Measurements from ENCODE around the gene MCRS1. TPM values are rescaled to one million over a fixed set of nuclear protein-coding genes. Genes with fewer than 3 reads are reported as not detected.

Gene MCRS1
- total RNA-seq, 1 donor from 2014 or later = 50.0 TPM

DNA sequence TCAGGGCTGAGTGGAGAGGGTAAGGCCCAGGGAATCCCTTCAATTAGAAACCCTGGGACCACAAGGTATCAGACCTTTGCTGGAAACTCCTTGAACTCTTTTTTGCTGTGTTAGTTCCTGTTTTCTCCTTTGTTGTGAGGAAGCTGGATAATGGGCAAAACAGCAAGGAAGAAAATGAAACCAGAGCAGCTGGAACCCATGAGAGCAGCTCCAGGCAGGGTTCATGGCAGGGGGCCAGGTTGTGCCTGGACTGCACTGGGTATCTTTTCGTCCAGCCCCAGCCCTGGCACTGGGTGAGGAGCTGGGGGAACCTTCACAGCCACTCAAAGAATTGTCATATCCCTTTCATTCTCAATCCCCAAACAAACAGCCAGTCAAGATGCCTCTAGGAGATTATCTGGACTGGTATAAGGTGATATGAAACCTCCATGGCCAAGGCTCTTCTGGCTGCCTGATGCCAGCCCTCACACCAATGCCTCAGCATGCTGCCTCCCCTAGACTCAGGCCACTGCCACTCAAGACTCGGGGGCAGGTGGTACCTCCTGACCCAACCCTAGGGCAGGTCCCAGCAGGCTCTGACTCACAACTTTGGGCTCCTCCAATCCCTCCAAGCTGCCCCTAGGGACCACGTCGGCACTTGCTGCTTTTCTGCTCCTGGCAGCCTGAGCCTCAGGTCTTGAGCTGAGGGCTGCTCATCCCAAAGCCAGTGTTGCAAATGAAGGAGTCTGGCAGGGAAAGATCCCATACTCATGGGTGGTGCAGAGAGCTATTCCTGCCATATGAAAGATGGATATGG, 21.0 kb upstream of the MCRS1 start:
- H3K4me1 ChIP-seq = no peaks in the 10 kb centered on the region
- H3K9me3 ChIP-seq = no peaks in the 10 kb centered on the region
- ATAC-seq = no peak
- no peak overlapping the region for H3K27ac ChIP-seq
- H3K4me3 ChIP-seq = no peak overlapping the region
- no peak for TF ChIP-seq CTCF (IDR thresholded peaks at IDR 0.05)
- intact Hi-C loops (cut with DNase I) = no loop called here
- H3K36me3 ChIP-seq = peaks cover 3% of the 10 kb centered on the region
- no peaks in the 10 kb centered on the region for H3K27me3 ChIP-seq (ENCODE audit: low read depth)
- DNase-seq = no peak

DNA sequence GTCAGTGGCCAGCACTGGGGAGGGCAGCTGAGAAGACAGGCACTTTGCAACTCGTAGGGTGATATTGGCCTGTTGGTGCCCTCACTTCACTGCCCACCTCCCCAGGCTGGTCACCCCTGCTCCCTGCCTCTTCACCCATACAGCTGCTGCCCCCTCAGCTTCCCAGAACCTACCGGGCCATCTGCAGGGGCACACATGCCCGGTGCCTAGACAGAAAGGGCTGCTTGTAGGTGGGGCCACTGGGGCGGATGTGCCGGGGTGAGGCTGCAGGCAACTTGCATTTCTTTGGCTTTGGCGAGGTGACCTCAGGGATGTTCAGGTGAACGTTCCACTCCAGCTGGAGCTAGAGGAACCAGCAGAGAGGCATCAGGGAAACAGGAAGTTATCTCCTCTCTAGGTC, 20.3 kb upstream of the MCRS1 start:
- no peak for TF ChIP-seq CTCF (IDR thresholded peaks at IDR 0.05)
- no peaks in the 10 kb centered on the region for H3K9me3 ChIP-seq
- intact Hi-C loops (cut with DNase I) = no loop called here
- no peak overlapping the region for H3K4me3 ChIP-seq
- DNase-seq (no peak), ATAC-seq (no peak)
- no peak overlapping the region for H3K27ac ChIP-seq
- no peaks in the 10 kb centered on the region for H3K27me3 ChIP-seq (ENCODE audit: low read depth)
- no peaks in the 10 kb centered on the region for H3K4me1 ChIP-seq
- peaks cover 3% of the 10 kb centered on the region for H3K36me3 ChIP-seq

DNA sequence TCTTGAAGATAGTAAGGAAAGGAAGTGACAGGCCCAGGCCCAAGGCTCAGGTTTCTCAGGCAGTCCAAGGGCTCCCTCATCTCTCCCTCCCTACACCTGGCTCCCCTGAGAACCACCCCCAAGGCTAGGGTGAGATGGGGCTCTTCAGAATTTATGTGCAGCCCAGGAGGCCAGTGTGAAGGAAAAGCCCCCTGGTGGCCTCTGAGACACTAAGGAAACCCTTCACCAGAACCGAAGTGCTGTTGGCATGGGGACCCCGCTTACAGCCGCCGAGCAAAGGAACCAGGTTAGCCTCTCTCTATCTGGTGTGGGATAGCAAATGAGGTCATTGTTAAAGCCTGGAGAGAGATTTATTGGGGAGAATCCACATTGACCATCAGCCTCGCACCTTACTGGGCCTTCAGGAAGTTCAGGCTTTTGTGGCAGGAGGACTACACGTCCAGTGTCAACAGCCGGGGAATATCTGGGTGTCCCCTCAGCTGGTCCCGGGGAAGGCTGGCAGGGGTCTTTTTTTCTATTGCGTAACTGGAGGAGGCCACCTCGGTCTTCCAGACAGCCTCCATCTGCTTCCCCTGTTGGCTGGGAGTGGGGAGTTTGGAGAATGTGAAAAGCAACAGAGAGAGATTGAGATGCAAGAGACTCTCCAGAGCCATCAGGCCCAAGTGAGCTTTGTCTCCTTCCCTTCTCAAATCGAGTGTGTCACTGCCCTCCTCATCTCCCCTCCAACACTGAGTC, 19.4 kb upstream of the MCRS1 start:
- no peaks in the 10 kb centered on the region for H3K9me3 ChIP-seq
- no peak for TF ChIP-seq CTCF (IDR thresholded peaks at IDR 0.05)
- no peak overlapping the region for H3K27ac ChIP-seq
- peaks cover 3% of the 10 kb centered on the region for H3K36me3 ChIP-seq
- no peak for DNase-seq
- no peaks in the 10 kb centered on the region for H3K27me3 ChIP-seq (ENCODE audit: low read depth)
- H3K4me1 ChIP-seq = no peaks in the 10 kb centered on the region
- intact Hi-C loops (cut with DNase I) = no loop called here
- H3K4me3 ChIP-seq = no peak overlapping the region
- ATAC-seq = no peak

DNA sequence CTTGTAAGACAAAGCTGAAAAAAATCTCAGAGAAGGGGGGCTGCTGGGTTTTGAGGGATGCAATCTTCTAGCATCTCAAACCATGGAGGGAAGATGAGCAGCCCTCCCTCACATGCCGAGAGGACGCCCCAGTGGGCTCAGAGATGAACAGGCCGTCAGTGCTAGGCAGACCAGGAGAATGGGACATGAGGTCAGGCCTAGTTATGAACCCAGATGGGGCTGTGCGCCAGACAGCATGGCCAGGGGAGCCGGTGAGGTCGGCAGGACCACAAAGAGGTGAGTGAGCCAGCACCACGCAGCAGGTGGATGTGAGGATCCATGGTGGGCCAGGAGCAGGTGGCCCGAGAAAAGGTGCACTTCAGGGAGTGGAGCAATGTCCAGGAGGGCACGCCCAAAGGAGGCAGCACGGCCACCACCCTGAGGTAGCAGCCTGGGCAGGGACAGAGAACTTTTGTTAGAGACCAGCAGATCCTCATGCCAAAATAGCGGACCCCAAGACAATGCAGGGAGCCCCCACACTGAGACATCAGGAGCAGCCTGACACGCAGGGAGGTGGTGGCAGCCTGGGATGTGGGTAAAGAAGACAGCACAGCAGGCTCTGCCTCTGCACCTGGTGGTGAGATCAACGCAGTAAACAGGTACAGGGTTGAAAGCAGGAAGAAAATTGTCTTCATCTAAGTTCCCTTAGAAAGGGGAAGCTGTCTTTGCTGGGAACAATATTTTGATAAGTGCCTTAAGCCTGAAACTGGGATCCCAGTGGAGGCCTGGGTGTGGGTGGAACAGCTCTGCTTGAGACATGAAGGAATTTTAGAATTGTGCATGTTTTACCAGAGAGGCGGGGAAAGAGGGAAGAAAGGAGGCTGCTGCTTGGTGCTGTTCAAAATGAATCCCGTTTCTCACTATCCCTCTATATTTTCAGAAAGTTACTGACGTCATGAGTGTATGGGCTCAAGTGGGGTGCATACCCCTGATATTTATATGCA, 17.8 kb upstream of the MCRS1 start:
- ATAC-seq (no peak), DNase-seq (no peak)

More for the DNA sequence above, 17.8 kb upstream of the MCRS1 start:
- H3K36me3 ChIP-seq = peaks cover 3% of the 10 kb centered on the region
- intact Hi-C loops (cut with DNase I) = no loop called here
- TF ChIP-seq CTCF (IDR thresholded peaks at IDR 0.05) = no peak
- no peak overlapping the region for H3K27ac ChIP-seq
- no peak overlapping the region for H3K4me3 ChIP-seq
- H3K9me3 ChIP-seq = no peaks in the 10 kb centered on the region
- H3K27me3 ChIP-seq (ENCODE audit: low read depth) = no peaks in the 10 kb centered on the region
- H3K4me1 ChIP-seq = peaks cover under 1% of the 10 kb centered on the region
